ENCODE results near the gene ANKRD6.

The ANKRD6 gene

GRCh38 chr6:89682991-89683390 lies 250.0 kb downstream of the ANKRD6 start:
- ChIA-PET POLR2A (no interaction called here), CTCF (interaction anchor here (0.6 kb wide), 1 partner anchor 66 kb away, joined by 5 read pairs; no protein-coding TSS in a partner anchor)
- no peak for DNase-seq (ENCODE audit: extremely low spot score)
- TF ChIP-seq SP1 (IDR thresholded peaks at IDR 0.05) (no peak), PKNOX1 (IDR thresholded peaks at IDR 0.05) (no peak), SUZ12 (IDR thresholded peaks at IDR 0.05) (no peak), FOXK2 (IDR thresholded peaks at IDR 0.05) (no peak), FOXA1 (IDR thresholded peaks at IDR 0.05) (no peak), TARDBP (IDR thresholded peaks at IDR 0.05) (no peak), ELF4 (IDR thresholded peaks at IDR 0.05) (no peak)
